T1000 (cell line): ENCODE results near the gene MSANTD1.

Experiments
- DNase-seq: peaks from one replicate; lab custom pipeline; 2025; ENCODE audit warnings: mixed read lengths; lab: John Stamatoyannopoulos, UW

Gene MSANTD1

DNA sequence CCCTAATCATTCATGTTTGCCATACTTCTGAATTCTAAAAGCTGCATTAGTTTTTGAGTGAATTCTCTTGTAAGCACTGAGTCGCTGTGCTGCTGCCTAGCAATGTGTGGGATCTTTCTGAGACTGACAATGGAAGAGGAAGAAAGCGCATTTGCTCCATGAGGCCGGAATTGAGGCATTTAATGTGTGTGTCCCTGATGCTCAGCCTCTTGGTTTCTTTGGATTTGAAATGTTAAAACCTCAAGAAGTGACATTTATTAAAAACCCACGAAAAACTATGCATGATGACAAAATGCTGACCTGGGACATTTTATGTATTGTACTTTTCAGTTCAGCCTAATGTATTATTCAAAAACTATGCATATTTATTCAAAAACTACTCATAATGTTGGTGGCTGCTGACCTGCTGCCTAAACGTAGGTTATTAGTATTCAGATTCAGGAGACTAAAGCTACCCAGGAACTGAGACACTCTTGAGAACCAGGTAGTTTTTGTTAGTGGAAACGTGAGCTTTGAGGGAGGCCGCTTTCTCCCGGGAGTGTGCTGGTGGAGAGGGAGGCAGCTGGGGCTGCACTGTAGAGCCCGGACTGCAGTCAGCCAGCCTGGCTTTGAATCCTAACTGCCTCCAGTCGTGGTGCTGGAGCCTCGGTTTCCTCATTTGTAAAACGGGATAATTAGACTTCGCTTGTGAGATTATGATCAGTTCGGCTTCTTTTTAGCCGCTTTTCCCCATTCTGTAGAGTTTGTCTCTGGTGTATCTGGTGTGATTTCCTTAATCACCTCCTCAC, 55.2 kb downstream of the MSANTD1 start:
- no peak for DNase-seq

- DNase-seq = no peak
These were observed 56.1 kb downstream of the MSANTD1 start for GRCh38 chr4:3304831-3305609.

- DNase-seq = no peak
These were observed 56.8 kb downstream of the MSANTD1 start for GRCh38 chr4:3305610-3306371.
